CD4-positive, alpha-beta T cell treated with Interleukin-15 for 1 hour (primary cell): ENCODE measurements around the gene TXNL1.

ENCODE experiments used
- DNase-seq: peaks from one replicate; pipeline ENCODE4 v3.0.0-alpha.2; 2020

The TXNL1 gene

GRCh38 chr18:56565551-56566345, 72.6 kb downstream of the TXNL1 start:
- DNase-seq = no peak

DNA sequence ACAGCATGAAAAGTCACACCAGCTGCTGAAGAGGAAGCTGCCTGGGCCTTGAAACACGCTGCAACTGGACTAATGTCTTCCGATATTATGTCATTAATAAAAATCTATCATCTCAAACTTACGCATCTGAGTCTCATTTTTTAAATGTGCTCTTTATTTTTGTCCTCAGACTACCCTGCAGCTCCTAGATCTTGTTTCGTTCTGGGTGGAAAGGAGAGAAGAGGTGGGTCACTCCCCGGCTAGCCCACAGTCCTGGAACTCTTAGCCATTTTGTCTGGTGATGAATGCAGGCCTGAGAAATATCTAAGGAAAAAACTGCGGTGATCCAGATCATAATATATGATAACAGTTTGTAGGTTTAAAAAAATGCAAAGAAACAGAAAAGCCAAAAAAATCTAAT, 73.3 kb downstream of the TXNL1 start:
- no peak for DNase-seq

GRCh38 chr18:56563568-56563967, 74.8 kb downstream of the TXNL1 start:
- DNase-seq = no peak

GRCh38 chr18:56562479-56562878, 75.9 kb downstream of the TXNL1 start:
- no peak for DNase-seq

- no peak for DNase-seq
These were observed 77.4 kb downstream of the TXNL1 start for GRCh38 chr18:56560992-56561391.

GRCh38 chr18:56559044-56559443, 79.3 kb downstream of the TXNL1 start:
- no peak for DNase-seq

DNA sequence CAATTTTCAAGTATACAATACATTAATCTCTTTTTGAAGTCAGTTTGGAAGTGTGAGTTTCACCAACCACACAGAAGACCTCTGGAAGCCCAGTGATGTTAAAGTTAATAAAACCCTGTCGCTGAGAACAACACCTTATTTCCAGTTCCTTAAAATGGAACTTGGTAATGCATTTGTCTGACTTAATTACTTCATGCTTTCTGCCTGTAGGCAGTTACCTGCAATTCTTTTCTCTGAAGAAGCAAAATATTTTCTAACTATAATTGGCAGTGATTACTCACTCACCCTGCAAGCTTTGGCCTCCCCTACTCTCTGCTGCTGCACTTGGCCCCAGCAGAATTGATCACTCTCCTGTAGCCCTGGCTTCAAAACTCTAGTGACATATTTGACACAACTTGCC, 81.5 kb downstream of the TXNL1 start:
- no peak for DNase-seq

GRCh38 chr18:56550121-56550520, 88.3 kb downstream of the TXNL1 start:
- DNase-seq = no peak
